ENCODE data around the gene SLC43A2.

- TF ChIP-seq CTCF (optimal IDR thresholded peaks at IDR 0.05 in 1 of 3, IDR thresholded peaks at IDR 0.05 in 1 of 3, conservative IDR thresholded peaks at IDR 0.05 in 1 of 3; ENCODE audit: extremely low read depth in 1 of 3, insufficient read depth in 2 of 3, low read length in 3 of 3) (no peak), EZH2 (IDR thresholded peaks at IDR 0.05; ENCODE audit: low read length) (no peak)
Observed at GRCh38 chr17:1645207-1646171, 16.9 kb upstream of the SLC43A2 start, which contains the start of gene SCARF1.
